ENCODE results near the gene HSPB1.
"Not testable (repeated sequence)": the region's sequence is repeated elsewhere in the genome, so short reads cannot be mapped to it uniquely, and the experiment has no call there.

HSPB1 gene

DNA sequence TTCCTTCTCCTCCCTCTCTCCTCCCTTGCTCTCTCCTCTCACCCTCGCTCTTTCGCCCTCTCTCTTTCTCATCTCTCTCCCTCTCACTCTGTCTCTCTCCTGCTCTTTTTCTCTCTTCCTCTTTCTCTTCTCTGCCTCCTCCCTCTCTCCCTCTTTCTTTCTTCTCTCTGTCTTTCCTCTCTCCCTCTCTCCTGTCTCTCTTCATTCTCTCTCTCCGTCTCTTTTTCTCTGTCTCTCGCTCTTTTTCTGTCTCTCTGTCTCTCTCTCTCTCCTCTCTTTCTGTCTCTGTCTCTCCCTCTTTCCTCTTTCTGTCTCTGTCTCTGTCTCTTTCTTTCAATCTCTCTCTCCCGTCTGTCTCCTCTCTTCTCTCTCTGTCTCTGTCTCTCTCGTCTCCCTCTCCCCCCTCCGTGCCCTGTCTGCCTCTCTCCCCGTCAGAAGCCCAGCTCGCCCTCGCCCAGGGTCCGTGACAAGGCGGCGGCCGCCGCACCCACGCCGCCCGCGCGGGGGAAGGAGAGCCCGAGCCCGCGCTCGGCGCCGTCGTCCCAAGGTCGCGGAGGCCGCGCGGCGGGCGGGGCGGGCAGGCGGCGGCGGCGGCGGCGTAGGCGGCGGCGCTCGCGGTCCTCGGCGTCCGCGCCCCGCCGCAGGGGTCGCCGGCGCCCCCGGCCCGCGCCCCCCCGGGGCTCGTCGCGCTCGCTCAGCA, 21.3 kb upstream of the HSPB1 start:
- no peak for DNase-seq

DNA sequence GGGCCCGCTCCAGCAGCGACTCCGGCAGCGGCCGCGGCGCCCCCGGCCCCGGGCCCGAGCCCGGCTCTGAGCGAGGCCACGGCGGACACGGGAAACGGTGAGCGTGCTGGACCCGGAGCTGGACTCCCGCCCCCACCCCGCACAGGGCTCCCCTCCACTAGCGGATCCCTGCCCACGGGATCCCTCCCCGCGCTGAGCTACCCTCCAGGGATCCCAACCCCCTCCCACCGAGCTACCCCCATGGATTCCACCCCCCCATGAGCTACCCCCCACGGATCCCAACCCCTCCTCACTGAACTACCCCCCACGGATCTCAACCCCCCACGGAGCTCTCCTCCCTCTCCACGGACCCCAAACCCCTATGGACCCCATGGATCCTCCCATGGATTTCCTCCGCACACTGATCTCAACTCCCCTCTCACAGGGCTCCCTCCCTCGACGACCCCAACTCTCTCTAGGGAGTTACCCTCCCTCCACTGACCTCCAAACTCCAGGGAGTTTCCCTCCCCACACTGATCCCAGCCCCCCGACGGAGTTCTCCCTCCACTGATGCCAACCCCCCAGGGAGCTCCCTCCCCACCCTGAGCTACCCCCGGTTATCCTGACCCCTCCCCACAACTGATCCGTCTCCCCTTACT, 20.6 kb upstream of the HSPB1 start:
- DNase-seq = no peak

DNA sequence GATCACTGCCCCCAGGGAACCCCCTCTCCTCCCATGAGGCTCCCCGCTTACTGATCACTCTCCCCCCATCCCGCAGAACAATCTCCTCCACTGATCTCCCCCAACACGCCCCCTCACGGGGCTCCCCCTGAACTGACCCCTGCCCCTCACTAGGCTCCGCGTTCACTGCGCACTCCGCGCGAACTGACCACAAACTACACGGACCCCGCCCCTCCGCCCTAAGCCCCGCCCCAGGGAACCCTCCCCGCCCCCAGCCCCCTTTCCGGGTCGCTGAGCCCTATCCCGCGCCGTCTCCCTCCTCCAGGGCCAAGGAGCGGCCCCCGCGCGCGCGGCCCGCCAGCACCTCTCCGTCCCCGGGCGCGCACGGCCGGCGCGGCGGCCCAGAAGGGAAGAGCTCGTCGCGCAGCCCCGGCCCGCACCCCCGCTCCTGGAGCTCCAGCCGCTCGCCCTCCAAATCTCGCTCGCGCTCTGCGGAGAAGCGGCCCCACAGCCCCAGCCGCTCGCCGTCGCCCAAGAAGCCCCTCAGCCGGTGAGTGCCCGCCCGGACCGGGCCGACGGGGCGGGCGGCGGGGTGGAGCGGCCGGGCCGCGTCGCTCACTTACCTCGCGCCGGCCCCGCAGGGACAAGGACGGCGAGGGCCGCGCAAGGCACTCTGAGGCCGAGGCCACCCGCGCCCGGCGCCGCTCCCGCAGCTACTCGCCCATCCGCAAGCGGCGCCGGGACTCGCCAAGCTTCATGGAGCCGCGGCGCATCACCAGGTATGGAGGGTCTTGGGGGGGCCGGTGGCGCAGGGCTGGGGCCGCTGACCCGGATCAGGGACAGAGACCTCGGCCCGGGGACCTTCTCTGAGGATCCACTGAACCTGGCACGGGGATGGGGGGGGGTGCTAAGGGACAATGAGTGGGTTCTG, 19.9 kb upstream of the HSPB1 start:
- no peak for DNase-seq

DNA sequence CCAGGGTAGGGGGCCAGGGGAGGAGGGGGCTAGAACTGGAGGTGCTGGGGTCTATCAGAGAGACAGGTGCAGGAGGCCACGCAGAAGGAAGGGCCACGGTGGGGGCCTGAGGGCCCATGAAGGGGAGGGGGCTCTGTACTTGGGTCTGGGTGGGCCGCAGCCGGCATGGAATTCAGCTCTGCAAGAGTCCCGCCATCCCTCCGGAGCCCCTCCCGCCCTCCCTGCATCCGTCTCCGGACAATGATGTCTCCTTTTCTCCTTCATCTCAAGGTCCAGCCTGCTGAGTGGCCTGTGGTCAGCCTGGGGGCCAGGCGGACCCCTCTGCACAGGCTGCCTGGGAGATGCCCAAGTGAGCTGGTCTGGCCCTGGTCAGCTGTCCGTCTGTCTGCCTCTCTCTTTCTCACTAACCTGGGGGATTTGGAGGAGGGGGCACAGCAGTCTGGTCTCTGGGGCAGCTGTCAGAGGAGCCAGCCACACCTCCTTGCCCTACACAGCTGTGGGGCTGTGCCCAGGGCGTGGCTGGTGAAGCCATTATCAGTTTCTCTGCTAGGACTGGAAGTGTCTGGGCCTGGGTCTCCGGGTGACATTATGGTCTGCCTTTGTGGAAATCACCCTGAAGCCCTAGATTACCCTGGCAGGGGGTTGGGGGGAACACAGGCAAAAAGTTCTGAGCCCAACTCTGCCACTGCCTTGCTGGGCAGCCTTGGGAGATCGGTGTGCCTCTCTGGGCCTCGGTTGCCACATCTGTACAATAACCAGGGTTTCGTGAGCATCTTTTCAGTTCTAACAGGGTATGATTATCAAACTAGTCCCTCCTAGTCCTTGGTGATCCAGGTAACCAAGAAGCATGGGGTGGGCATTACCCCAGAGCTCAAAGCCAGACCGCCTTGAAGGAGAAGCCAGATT, 19.0 kb upstream of the HSPB1 start:
- no peak for DNase-seq

DNA sequence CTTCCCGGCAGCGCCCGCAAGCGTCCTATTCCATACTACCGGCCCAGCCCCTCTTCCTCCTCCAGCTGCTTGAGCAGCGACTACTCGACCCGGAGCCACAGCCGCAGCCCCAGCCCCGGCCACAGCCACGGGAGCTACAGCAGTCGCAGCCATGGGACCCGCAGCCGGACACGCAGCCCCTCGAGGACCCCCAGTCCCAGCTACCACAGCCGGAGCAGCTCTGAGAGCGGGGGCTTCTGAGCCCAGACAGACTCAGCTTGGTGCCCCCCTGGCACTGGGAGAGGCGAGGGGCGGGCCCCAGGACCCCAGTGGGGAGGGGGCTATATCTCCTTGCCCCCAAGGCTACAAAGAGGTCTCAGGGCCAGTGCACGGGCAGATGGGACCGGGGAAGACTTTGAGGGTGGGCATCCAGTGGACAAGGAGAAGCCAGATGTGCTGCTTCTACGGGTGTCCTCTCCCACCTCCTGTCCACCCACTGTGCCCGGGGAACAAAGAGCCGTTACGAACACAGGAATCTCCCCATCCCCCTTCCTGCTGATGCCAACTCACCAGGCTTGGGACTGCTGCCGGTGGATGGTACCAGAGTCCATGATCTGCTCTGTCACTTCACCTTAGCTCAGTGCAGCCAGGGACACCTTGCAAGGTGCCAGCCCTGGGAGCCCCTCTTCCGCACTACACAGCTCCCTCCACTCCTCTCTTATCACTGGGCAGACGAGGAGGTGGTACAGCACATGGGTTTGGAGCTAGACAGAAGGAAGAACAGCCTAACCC, 16.7 kb upstream of the HSPB1 start:
- no peak for DNase-seq

DNA sequence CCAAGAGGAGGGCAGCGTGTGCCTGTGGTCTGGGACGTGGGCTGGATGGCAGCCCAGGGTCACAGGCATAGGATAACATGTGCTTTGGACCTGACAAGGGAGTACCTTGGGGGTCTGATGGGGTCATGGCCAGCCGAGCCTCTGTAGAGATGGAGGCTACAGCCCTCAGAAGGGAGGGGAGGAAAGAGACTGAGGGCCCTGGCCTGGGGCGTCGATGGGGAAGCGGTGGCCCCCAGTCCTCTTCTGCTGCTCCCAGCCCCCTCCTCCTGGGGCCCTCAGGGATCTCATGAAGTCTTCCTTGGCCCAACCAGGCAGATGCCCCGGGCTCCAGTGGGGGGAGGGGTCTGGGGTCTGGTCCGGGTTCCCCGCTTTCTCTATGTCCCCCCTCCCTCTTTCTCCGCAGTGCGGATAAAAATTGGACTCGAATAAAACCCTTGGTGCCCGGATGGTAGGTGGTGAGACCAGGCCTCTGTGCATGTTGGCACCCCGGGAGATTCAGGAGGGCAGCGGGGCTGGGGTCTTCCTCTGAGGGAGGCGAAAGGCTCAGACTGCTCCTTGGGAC, 15.6 kb upstream of the HSPB1 start:
- DNase-seq = no peak

DNA sequence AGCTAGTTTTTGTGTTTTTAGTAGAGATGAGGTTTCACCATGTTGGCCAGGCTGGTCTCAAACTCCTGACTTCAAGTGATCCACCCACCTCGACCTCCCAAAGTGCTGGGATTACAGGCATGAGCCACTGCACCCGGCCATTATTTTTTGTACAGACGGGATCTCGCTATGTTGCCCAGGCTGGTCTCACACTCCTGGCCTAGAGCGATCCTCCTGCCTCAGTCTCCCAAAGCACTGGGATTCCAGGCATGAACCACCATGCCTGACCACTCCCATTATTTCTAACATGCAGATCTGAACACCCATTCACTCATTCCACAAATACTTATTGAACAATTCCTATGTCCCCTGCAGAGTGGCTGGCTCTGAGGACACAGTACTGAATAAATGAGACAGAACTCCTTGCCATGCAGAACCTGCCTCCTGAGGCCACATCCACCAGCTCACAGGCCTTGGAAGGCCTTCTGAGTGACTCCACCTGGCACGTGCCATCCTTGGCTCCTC, 11.6 kb upstream of the HSPB1 start:
- DNase-seq = not testable (repeated sequence)

DNA sequence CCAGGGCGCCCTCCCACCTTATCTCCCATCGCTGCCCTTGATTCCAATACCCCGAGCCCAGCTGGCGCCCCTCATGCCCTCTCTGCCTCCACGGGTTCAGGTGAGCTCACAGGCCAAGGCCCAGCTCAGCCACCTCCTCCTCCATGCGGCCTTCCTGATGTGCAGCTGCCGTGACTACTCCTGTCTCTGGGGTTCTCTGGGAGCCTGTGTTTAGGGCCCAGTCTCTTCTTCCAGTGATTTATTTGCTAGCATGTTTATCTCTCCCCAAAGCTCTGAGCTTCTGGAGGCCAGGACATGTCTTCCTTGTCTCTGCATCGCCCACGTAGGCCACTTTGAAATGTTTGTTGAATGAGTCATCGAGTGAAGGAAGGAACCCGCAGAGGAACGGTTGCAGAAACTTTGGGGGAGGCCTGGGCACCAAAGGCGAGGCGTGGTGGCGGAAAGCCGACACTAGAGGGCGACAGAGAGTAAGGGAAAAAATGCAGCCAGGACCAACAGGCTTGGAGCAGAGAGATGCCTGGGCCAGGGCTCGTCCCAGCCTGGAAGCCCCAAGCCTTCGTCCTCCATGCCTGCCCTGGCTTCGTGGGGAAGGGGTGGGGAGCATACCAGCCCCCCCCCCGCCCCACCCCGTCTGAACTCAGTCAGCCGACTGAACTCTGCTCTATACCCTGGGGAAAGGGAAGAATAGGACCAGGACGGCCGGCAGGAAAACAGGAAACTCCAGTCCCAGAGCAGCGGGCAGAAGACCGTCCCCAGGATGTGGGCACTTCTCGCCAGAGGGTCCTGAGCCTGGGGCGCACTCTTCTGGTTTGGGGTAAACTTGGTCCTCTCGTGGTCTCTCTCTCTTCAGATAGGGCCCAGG, 10.9 kb upstream of the HSPB1 start:
- peak; percentile 40 to 95 (median 82) for DNase-seq

DNA sequence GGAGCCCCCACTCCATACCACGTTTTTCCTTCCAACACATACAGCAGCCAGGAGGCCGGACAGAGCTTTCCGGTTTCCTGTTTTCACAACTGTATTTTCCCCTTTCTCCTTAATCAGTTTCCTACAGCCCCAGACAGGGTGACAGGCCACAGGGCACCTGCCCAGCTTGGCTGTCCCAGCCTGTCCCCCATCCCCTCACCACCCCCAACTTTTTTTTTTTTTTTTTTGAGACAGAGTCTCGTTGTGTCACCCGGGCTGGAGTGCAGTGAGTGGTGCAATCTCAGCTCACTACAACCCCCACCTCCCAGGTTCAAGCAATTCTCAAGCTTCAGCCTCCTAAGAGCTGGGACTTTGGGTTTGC, 10.3 kb upstream of the HSPB1 start:
- DNase-seq = no peak

DNA sequence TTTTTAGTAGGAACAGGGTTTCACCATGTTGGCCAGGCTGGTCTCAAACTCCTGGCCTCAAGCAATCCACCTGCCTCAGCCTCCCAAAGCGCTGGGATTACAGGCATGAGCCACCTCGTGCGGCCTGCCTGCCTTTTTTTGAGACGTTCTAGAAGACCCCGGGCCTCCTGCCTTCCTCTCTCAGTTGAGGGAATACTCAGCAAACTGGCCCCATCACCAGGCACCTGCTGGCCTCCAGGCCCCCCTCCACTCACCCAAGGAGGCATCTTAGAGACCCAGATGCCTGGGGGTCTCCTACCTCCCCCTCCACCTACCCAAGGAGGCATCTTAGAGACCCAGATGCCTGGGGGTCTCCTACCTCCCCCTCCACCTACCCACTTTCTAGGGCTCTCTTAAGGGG, 9.6 kb upstream of the HSPB1 start:
- not testable (repeated sequence) for DNase-seq

DNA sequence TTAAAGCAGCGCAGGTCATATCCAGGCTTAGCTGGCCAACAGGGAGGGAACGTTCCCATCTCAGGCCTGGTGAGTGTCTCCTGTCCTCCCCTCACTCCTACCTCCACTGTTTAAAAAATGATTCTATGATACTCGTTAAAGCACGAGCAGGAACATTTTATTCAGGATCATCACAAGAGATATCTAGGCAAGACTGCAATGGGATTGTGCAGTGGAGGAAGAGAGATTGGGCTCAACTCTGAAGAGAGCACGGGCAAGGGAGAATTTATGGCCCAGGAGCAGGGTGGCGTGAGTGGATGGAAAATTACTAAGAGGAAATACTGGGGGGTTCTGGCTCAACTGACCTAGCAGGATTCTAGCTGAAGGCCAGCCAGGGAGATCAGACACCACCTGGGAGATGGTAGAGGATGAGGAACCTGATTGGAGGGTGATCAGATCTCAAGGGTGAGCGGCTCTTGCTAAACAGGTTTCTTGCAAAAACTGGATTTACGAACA, 9.0 kb upstream of the HSPB1 start:
- DNase-seq = no peak

DNA sequence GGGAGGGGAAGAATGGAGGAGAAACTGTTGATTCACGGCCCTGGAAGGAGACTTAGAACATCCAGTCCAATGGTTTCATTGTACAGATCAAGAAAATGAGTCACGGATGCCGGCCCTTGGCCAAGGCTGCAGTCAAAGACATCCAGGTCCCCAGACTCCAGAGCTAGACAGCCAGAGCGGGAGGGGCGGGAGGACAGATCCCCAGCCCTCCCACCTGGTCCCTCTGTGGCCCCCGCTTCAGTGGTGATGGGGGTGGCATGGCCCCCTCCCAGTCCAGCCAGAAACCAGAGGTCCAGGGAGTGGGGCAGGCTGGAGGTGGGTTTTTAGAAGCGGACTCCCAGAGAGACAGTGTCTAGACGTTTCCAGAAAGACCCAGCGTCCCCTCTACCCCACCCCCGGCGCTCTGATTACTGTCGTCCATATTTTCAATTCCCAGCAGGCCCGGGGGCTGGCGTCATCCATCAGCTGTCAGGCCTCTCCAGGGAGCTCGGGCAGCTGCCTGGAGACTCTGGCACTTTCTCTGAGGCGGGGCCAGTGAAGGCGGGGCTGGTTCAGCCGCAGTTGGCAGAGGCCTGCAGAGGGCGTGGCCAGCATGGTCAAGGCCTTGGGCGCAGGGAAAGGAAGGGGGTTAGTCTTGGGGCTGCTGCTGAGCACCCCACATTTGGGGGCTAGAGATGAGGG, 8.0 kb upstream of the HSPB1 start:
- peak; percentile 57 to 99 (median 93) for DNase-seq

DNA sequence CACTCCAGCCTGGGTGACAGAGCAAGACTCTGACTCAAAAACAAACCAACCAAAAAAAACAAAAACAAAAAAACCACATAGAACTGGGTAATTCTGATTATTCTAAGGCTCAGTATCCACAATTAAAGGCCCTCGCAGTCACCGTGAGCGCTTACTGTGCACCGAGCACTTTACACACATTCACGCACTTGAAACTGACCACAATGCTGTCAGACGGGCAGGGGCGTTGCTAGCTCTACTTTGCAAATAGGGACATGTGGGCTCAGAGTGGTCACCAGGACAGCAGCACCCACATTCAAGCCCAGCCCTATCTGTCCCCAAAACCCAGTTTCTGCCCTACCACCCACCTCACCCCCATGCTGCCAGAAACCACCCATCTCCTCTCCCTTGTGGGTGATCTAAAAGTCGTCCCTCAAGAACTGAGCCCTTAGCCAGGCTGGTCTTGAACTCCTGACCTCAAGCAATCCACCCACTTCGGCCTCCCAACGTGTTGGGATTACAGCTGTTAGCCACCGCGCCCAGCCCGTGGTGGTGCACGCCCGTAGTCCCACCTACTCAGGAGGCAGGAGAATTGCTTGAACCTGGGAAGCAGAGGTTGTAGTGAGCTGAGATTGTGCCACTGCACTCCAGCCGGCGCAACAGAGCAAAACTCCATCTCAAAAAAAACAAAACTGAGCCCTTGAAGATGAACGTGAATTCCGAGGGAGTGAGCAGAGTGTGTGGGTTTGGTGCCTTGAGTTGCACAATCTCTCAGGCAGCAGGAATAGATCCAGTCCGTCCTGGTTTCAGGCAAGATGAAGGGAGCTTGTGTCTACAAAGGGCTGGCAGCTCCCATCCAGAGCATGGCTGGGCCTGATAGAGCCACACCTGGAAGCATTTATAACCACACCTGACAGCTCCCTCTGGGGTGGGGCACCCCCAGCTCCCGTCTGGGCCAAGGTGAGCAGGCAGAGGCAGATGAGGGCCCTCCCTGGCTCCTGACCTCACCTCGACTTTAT, 5.4 kb upstream of the HSPB1 start:
- peak in 8 of 56 donors; percentile 7 to 47 (median 20) for DNase-seq

DNA sequence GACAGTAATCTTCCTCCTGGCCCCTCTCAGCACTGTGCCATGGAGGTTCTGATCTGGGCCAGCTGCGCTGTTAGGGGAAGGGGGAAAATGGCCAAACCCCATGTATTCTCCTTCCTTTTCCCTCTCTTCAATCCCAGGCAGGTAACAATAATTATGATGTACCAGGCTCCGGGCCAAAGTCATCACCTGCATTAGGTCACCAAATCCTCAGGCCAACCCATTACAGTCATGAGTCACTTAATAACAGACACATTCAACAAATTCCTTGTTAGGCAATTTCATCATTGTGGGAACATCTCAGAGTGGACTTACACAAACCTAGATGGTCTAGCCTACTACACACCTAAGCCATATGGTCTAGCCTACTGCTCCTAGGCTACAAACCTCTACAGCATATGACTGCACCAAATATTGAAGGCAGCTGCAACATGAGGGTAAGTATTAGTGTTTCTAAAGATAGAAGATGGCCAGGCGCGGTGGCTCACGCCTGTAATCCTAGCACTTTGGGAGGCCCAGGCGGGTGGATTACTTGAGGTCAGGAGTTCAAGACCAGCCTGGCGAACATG, 2.2 kb upstream of the HSPB1 start:
- DNase-seq = no peak

DNA sequence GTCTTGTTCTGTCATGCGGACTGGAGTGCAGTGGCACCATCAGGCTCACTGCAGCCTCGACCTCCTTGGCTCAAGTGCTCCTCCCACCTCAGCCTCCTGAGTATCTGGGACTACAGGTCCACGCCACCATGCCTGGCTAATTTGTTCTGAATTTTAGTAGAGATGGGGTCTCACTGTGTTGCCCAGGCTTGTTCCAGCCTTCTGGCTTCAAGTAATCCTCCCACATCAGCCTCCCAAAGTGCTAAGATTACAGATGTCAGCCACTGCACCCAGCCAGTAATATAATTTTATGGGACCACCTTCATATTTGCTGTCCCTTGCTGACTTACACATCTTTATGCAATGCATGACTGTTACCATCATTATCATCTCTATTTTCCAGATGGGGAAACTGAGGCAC, 1.5 kb upstream of the HSPB1 start:
- no peak for DNase-seq

Data from amygdala (tissue), 56 donors.